ENCODE results near the gene SCYL1. TPM values are rescaled to one million over a fixed set of nuclear protein-coding genes. Genes with fewer than 3 reads are reported as not detected.

SCYL1 gene
- total and polyA plus RNA-seq, 2 of the 4 experiments (the other 2 are of a cell fraction) = 96.4 to 150 TPM

- Histone ChIP-seq H2AK9ac (replicated peaks; ENCODE audit: low read depth, low read length, poor library complexity) (peak overlapping the region; percentile 96), H2BK20ac (ENCODE audit: low read depth, low read length) (no peak overlapping the region), H3K9ac (ENCODE audit: low read depth, low read length) (no peak overlapping the region), H3K4me2 (ENCODE audit: low read depth, low read length) (peak overlapping the region; percentile 93; the same call in 1 of the 2 replicates), H2AK5ac (ENCODE audit: low read depth, low read length) (0 out of 2 replicates have a peak overlapping the region, but pooled peaks have one; percentile 16), H3K27me3 (ENCODE audit: control insufficient read depth, insufficient read depth, low read length) (no peaks in the 10 kb centered on the region), H4K91ac (ENCODE audit: insufficient read depth, low read depth, low read length) (no peak overlapping the region; the same call in 1 of the 2 replicates), H3K18ac (ENCODE audit: low read depth, low read length) (no peak overlapping the region), H2BK15ac (ENCODE audit: low read depth, low read length) (no peak overlapping the region), H3K9me3 (ENCODE audit: control insufficient read depth, insufficient read depth, low read length) (no peaks in the 10 kb centered on the region), H3K14ac (replicated peaks; ENCODE audit: low read depth, low read length) (no peak overlapping the region), H3K27ac (ENCODE audit: insufficient read depth, low read length) (no peak overlapping the region; the same call in 1 of the 2 replicates), H3K36me3 (ENCODE audit: control insufficient read depth, insufficient read depth, low read length) (peaks cover 44% of the 10 kb centered on the region), H3K79me1 (ENCODE audit: low read depth in 1 of 2, low read length in 2 of 2) (peaks cover 0 to 14% of the 10 kb centered on the region in 2 experiments; a peak in 3 of 4 replicates), H2AFZ (replicated peaks; ENCODE audit: low read length, poor library complexity) (peak overlapping the region; percentile 100), H2BK5ac (ENCODE audit: low read depth, low read length, poor library complexity, severe bottlenecking) (peak overlapping the region; percentile 45), H4K20me1 (ENCODE audit: insufficient read depth, low read length) (peaks cover 15% of the 10 kb centered on the region), H4K8ac (ENCODE audit: low read depth in 2 of 2, low read length in 2 of 2) (no peak overlapping the region), H3K4me1 (ENCODE audit: control insufficient read depth, insufficient read depth, low read length) (peaks cover 5% of the 10 kb centered on the region; the same call in 1 of the 2 replicates), H3K56ac (ENCODE audit: extremely low read depth, insufficient read depth, low read length) (no peak overlapping the region), H4K5ac (ENCODE audit: low read depth, low read length) (no peak overlapping the region), H2BK120ac (ENCODE audit: low read depth, low read length) (no peak overlapping the region), H3K4ac (ENCODE audit: low read depth, low read length) (0 out of 2 replicates have a peak overlapping the region, but pooled peaks have one; percentile 52), H3K9me1 (ENCODE audit: insufficient read depth, low read length) (no peaks in the 10 kb centered on the region; the same call in 1 of the 2 replicates), H3K4me3 (ENCODE audit: insufficient read depth, low read depth, low read length) (peak overlapping the region; percentile 59; the same call in 1 of the 2 replicates), H3K23ac (ENCODE audit: low read depth, low read length) (no peak overlapping the region)
- ATAC-seq (ENCODE audit: low read depth) (no peak), DNase-seq (no peak)
- TF ChIP-seq CEBPB (IDR thresholded peaks at IDR 0.05; ENCODE audit: low read depth, low read length) (no peak), SMC3 (IDR thresholded peaks at IDR 0.05; ENCODE audit: low read depth, low read length) (no peak; the same call in 1 of the 2 replicates), POLR2A (IDR thresholded peaks at IDR 0.05; ENCODE audit: low read depth, low read length) (no peak), MXI1 (IDR thresholded peaks at IDR 0.05; ENCODE audit: borderline replicate concordance, low read depth, low read length) (no peak), RFX5 (IDR thresholded peaks at IDR 0.05; ENCODE audit: low read depth, low read length) (no peak), CTCF (conservative IDR thresholded peaks at IDR 0.05; ENCODE audit: low read depth, low read length) (no peak), FOS (IDR thresholded peaks at IDR 0.05; ENCODE audit: low read depth, low read length) (no peak), RAD21 (IDR thresholded peaks at IDR 0.05; ENCODE audit: low read length) (no peak)
- TF ChIP-seq, protein P1, sequence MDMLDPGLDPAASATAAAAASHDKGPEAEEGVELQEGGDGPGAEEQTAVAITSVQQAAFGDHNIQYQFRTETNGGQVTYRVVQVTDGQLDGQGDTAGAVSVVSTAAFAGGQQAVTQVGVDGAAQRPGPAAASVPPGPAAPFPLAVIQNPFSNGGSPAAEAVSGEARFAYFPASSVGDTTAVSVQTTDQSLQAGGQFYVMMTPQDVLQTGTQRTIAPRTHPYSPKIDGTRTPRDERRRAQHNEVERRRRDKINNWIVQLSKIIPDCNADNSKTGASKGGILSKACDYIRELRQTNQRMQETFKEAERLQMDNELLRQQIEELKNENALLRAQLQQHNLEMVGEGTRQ (IDR thresholded peaks at IDR 0.05; ENCODE audit: low read depth, low read length) = no peak
- dilution Hi-C loops (cut with HindIII; ENCODE audit: low sequenced_read_pairs, unreplicated experiment) = no loop called here
- ChIA-PET CTCF (interaction anchor here (0.9 to 2.8 kb wide), 5 partner anchors 15 to 54 kb away, joined by 3 to 15 read pairs (median 9); partner anchors contain the start of genes FAM89B, SCYL1 and ZNRD2), POLR2A (ENCODE audit: unreplicated experiment) (no interaction called here)
- no TSS peak for BruUV-seq (replicated peaks)
- WGBS, 2 experiments (ENCODE audit: extremely low coverage in 2 of 2, insufficient read length in 1 of 2) = 28% methylated on average over 15 of the region's 60 CpGs; no CpG with 5 or more reads in 1 of the 2 experiments
- in situ Hi-C loops (cut with MboI; ENCODE audit: low sequenced_read_pairs) = no loop called here
- intact Hi-C loops (cut with micrococcal nuclease) = loop anchor here (1.0 kb wide), 1 partner anchor 17 kb away; no protein-coding TSS in a partner anchor
Observed at GRCh38 chr11:65539744-65540289, 14.9 kb downstream of the SCYL1 start.

Data from IMR-90 (cell line).